Uterus (tissue), 2 donors: ENCODE data around the gene CXorf58.

Experiments used
- CTCF ChIP-seq, 4 experiments: fragments of 200-600 bp in 2 of 4; fragments of 450-650 bp in 2 of 4; sonication (generic) in 2 of 4; IDR thresholded peaks; one replicate each; pipeline ENCODE4 v1.5.1; 2016 to 2019; ENCODE audit warnings: antibody characterized with exemption in 4 of 4, mild to moderate bottlenecking in 2 of 4, moderate library complexity in 1 of 4
- POLR2A ChIP-seq, 2 donors: fragments of 450-650 bp; IDR thresholded peaks; one replicate each; pipeline ENCODE4 v1.6.1; 2016; ENCODE audit warnings: antibody characterized with exemption in 2 of 2, mild to moderate bottlenecking in 1 of 2, moderate library complexity in 1 of 2

DNA sequence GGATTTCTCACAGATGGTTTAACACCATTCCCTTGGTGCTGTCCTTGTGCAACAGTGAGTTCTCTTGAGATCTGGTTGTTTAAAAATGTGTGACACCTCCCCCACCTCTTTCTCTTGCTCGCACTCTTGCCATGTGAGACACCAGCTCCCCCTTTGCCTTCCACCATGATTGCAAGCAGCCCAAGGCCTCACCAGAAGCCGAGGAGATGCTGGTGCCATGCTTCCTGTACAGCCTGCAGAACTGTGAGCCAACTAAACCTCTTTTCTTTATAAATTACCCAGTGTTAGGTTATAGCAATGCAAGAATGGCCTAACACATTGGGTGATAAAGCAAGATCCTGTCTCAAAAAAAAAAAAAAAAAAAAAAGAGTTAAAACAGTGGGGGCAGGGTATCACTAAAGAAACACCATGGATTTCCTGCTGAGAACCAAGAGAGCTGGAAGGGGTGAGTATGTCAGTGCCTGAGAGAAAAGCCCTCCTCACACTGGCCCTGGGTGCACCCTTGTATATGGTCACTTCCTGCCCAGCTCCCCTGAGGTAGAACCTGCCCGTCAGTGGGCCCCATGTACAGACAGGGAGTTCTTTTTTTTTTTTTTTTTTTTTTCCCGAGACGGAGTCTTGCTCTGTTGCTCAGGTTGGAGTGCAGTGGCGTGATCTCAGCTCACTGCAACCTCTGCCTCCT, 46.5 kb upstream of the CXorf58 start:
- TF ChIP-seq CTCF (IDR thresholded peaks at IDR 0.05) (no peak), POLR2A (IDR thresholded peaks at IDR 0.05) (no peak)
